Ureter (tissue), 1 donor: Measurements from ENCODE around the gene GAS2L1. TPM values are rescaled to one million over a fixed set of nuclear protein-coding genes. Genes with fewer than 3 reads are reported as not detected.
A peak's percentile ranks its signal among the peaks of the same experiment; 100 is the strongest.
"Not testable (repeated sequence)": the region's sequence is repeated elsewhere in the genome, so short reads cannot be mapped to it uniquely, and the experiment has no call there.

Experiments used
- DNase-seq: peaks from one replicate; pipeline ENCODE4 v3.0.0-alpha.2; 2020; ENCODE audit warnings: low spot score
- total RNA-seq: library from RNA; stranded (reverse); gene quantifications from one replicate; pipeline ENCODE4 v1.2.4, GENCODE V29; 2023
- donor health status: DM: yes; HTN: yes; CAD: no.

GAS2L1 gene
- total RNA-seq, 1 donor from 2014 or later = 15.6 TPM

- DNase-seq = no peak
These were observed 35.7 kb downstream of the GAS2L1 start for GRCh38 chr22:29342177-29342576.

GRCh38 chr22:29342577-29343312 is 36.3 kb downstream of the GAS2L1 start:
- DNase-seq = peak; percentile 67

DNA sequence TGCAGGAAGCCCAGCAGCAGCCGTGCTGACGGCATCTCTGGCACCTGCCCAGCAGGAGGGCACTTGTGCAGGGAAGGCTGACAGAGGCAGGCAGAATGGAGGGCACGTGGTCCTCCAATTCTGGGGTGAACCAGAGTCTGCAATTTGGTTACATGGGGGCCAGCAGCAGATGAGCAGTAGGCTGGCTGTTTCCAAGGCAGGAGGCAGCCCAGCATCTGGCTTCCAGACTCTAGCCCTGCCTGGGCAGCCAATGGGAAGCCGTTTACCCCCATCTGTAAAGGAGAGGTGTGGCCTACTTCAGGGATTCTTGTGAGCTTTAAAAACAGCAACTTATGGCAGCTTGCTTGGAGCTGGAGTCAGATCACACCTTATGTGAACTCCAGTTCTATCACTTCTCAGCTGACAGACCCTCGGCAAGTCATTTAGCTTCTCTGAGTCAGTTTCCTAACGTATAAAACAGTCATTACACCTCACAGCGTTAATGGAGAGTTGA is 36.9 kb downstream of the GAS2L1 start:
- DNase-seq = peak; percentile 73

DNA sequence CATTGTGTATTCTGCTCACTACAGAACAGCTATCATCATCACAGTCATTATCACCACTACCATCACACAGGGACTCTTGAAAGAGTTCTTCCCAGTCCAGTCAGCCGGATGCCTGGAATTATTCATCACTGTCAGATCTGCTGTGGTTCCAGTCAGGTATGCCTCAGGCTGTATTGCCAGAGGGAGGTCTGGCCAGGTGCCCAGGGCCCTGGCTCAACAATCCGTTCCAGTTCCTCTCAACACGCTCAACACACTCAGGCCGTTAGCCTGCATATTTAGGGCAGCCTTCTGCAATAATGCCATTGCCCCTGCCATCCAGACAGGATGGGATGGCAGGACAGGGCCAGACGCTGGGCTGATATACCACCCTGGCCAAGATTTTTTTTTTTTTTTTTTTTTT is 37.7 kb downstream of the GAS2L1 start:
- DNase-seq = peak; percentile 89

GRCh38 chr22:29344889-29345288 is 38.4 kb downstream of the GAS2L1 start:
- not testable (repeated sequence) for DNase-seq

GRCh38 chr22:29345932-29346331 is 39.5 kb downstream of the GAS2L1 start:
- no peak for DNase-seq

DNA sequence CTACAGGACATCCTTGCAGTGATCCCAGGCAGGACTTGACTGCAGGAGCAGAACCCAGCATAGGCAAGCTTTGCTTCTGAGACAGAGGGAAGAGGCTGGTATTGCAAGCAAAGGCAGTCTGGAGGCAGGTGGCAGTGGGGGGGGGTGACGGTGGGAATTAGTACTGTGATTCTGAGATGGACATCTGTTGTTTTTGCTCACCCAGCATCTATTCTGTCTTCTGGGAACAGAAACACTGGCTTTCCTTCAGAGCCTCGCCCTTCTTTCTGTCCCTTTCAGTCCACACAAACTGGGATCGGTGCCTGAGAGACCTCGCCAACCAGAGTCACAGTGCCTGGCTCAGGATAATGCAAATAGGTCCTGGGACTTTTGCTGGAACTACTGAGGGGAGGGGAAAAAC is 40.2 kb downstream of the GAS2L1 start:
- DNase-seq = no peak

GRCh38 chr22:29348041-29348440 is 41.6 kb downstream of the GAS2L1 start:
- DNase-seq = no peak

GRCh38 chr22:29348956-29349355 is 42.5 kb downstream of the GAS2L1 start:
- DNase-seq = no peak

GRCh38 chr22:29351042-29351441 is 44.6 kb downstream of the GAS2L1 start:
- no peak for DNase-seq

DNA sequence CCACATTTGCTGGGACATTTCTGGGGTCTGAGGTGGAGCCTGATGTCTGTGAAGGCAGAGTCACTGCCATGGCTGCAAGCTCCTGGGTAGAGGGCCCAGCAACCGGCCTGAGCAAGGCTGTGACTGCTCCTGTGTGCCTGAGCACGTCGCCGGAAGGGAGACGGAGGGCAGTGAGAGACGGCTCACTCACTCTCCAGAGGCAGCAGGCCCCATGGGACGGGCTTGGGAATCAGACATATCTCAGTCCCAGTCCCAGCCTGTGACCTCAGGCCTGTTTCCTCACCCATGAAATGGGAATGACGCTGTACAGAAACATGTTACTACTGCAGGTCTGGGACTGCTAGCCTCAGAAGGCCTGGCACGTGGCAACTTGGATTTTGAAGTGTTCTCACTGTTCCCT is 45.4 kb downstream of the GAS2L1 start:
- DNase-seq = no peak

DNA sequence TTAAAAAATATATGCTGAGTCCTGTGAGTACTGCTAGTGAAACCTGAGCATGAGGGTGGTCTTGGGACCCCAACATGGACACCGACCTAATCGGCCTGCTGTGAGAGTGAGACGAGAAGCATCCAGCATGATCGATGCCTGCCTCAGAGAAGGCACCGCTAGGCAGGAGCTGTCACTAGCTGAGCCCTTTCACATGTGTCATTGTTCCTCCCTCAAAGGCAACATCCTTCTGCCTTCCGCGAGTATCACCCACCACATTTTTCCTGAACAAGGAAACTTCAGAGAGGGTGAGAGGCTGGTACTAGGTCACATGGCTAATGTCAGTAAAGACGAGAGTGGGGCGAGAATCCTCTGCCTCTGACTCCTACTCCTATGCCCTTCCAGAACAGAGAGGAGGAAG is 46.3 kb downstream of the GAS2L1 start:
- DNase-seq = no peak

DNA sequence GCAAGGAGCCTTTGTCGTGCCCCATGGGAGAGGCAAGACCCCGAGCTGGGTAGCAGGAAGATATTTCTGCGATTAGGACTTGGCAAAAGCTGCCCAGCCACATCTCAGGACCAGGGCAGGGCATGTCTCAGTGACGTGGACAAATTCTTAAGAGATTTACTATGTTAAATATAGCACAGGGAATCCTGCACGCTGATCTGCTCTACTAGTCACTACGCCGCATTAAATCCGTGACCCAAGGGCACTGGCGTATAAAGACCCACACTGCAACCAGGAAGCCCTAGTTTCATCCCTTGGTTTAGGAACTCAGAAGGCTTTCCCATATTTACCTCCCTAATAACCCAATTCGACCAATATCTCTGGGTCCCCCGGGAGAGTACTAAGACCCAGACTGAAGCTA is 46.8 kb downstream of the GAS2L1 start:
- no peak for DNase-seq

- DNase-seq = no peak
These were observed 47.4 kb downstream of the GAS2L1 start for GRCh38 chr22:29353860-29354259.

GRCh38 chr22:29357193-29357890 is 50.9 kb downstream of the GAS2L1 start:
- not testable (repeated sequence) for DNase-seq

- peak; percentile 61 for DNase-seq
These were observed 53.0 kb downstream of the GAS2L1 start for GRCh38 chr22:29359469-29359868.

Other genes starting within 250 kb of the GAS2L1 start
- not detected for gene C22orf31, start 244.8 kb upstream of the GAS2L1 start, total RNA-seq
- gene KREMEN1, start 233.6 kb upstream of the GAS2L1 start, total RNA-seq = 16.5 TPM
- 2.4 TPM for gene EMID1, start 100.8 kb upstream of the GAS2L1 start, total RNA-seq
- gene RHBDD3, start 38.7 kb upstream of the GAS2L1 start, total RNA-seq = 24.4 TPM
- 284 TPM for gene EWSR1, start 38.4 kb upstream of the GAS2L1 start, total RNA-seq
- gene RASL10A, start 9.0 kb downstream of the GAS2L1 start, total RNA-seq = 5.3 TPM
- 173 TPM for gene AP1B1, start 81.9 kb downstream of the GAS2L1 start, total RNA-seq
- gene RFPL1, start 131.9 kb downstream of the GAS2L1 start, total RNA-seq = not detected
- gene NEFH, start 173.6 kb downstream of the GAS2L1 start, total RNA-seq = 0.86 TPM
- 42.4 TPM for gene THOC5, start 247.1 kb downstream of the GAS2L1 start, total RNA-seq